Type B pancreatic cell (in vitro differentiated cells): ENCODE results near the gene PTPRC. TPM values are rescaled to one million over a fixed set of nuclear protein-coding genes. Genes with fewer than 3 reads are reported as not detected.

Experiments used
- DNase-seq: peaks from one replicate; pipeline ENCODE4 v3.0.0; 2021; ENCODE audit warnings: mixed read lengths; ENCODE audit not compliant: unreplicated experiment; ENCODE audit errors: extremely low spot score
- H3K27ac Mint-ChIP-seq: 2 replicates; pipeline ENCODE4 v1.8.0; 2021; ENCODE audit warnings: mild to moderate bottlenecking, mixed read lengths
- H3K27me3 Mint-ChIP-seq: 2 replicates; pipeline ENCODE4 v1.8.0; 2021; ENCODE audit warnings: mixed read lengths
- H3K36me3 Mint-ChIP-seq: 2 replicates; pipeline ENCODE4 v1.8.0; 2021; ENCODE audit warnings: mixed read lengths
- H3K4me1 Mint-ChIP-seq: one replicate; pipeline ENCODE4 v1.8.0; 2021; ENCODE audit warnings: mixed read lengths; ENCODE audit not compliant: unreplicated experiment
- H3K4me3 Mint-ChIP-seq: 2 replicates; pipeline ENCODE4 v1.8.0; 2021; ENCODE audit warnings: mild to moderate bottlenecking, mixed read lengths
- H3K9me3 Mint-ChIP-seq: 2 replicates; pipeline ENCODE4 v1.8.0; 2021; ENCODE audit warnings: mixed read lengths
- CTCF ChIP-seq: fragments of 200-600 bp; sonication (generic); conservative IDR thresholded peaks from 2 replicates; pipeline ENCODE4 v1.5.0; 2021; ENCODE audit warnings: antibody characterized with exemption, mild to moderate bottlenecking
- total RNA-seq: library from RNA; stranded (reverse); gene quantifications from 2 replicates; pipeline ENCODE4 v1.2.1, GENCODE V29; 2021; ENCODE audit warnings: low replicate concordance

PTPRC gene
- total RNA-seq, 1 donor from 2014 or later: not detected

- H3K9me3 Mint-ChIP-seq: no peaks in the 10 kb centered on the region
- DNase-seq: no peak
- H3K4me3 Mint-ChIP-seq: no peak overlapping the region
- H3K27me3 Mint-ChIP-seq: no peaks in the 10 kb centered on the region
- H3K4me1 Mint-ChIP-seq: peaks cover under 1% of the 10 kb centered on the region
- TF ChIP-seq CTCF: no peak
- no peaks in the 10 kb centered on the region for H3K36me3 Mint-ChIP-seq
- no peak overlapping the region for H3K27ac Mint-ChIP-seq
Measured at GRCh38 chr1:198691063-198691462, 52.2 kb downstream of the PTPRC start.

GRCh38 chr1:198693321-198693720 is 54.5 kb downstream of the PTPRC start:
- Mint-ChIP-seq H3K4me3 (no peak overlapping the region), H3K27me3 (no peaks in the 10 kb centered on the region), H3K9me3 (no peaks in the 10 kb centered on the region), H3K4me1 (no peaks in the 10 kb centered on the region), H3K27ac (no peak overlapping the region), H3K36me3 (no peaks in the 10 kb centered on the region)
- no peak for TF ChIP-seq CTCF
- DNase-seq: no peak

- TF ChIP-seq CTCF: no peak
Measured at GRCh38 chr1:198694542-198694941, 55.7 kb downstream of the PTPRC start.

GRCh38 chr1:198696211-198696610 is 57.4 kb downstream of the PTPRC start:
- DNase-seq: no peak
- H3K4me1 Mint-ChIP-seq: peaks cover 21% of the 10 kb centered on the region
- no peaks in the 10 kb centered on the region for H3K36me3 Mint-ChIP-seq
- no peak overlapping the region for H3K4me3 Mint-ChIP-seq
- TF ChIP-seq CTCF: no peak
- H3K27me3 Mint-ChIP-seq: peaks cover 5% of the 10 kb centered on the region
- no peak overlapping the region for H3K27ac Mint-ChIP-seq
- no peaks in the 10 kb centered on the region for H3K9me3 Mint-ChIP-seq

More at GRCh38 chr1:198694542-198694941, 55.7 kb downstream of the PTPRC start:
- Mint-ChIP-seq H3K4me1 (peaks cover 7% of the 10 kb centered on the region), H3K4me3 (no peak overlapping the region), H3K9me3 (no peaks in the 10 kb centered on the region), H3K27me3 (peaks cover 3% of the 10 kb centered on the region), H3K27ac (no peak overlapping the region), H3K36me3 (no peaks in the 10 kb centered on the region)
- no peak for DNase-seq

GRCh38 chr1:198699167-198700015 is 60.6 kb downstream of the PTPRC start:
- peak; percentile 88 for TF ChIP-seq CTCF
- peaks cover 5% of the 10 kb centered on the region for H3K27me3 Mint-ChIP-seq
- no peak overlapping the region for H3K4me3 Mint-ChIP-seq

More at GRCh38 chr1:198699167-198700015, 60.6 kb downstream of the PTPRC start:
- no peaks in the 10 kb centered on the region for H3K36me3 Mint-ChIP-seq
- H3K27ac Mint-ChIP-seq: no peak overlapping the region
- H3K9me3 Mint-ChIP-seq: no peaks in the 10 kb centered on the region
- H3K4me1 Mint-ChIP-seq: peaks cover 23% of the 10 kb centered on the region
- DNase-seq: no peak
